CD4-positive, alpha-beta T cell treated with Interleukin-15 for 4 hours (primary cell): Measurements from ENCODE around the gene FAM53B.
A peak's percentile ranks its signal among the peaks of the same experiment; 100 is the strongest.

ENCODE experiments used
- DNase-seq: peaks from one replicate; pipeline ENCODE4 v3.0.0-alpha.2; 2020; ENCODE audit warnings: low spot score

FAM53B gene

GRCh38 chr10:124678557-124679240 lies 65.5 kb downstream of the FAM53B start:
- peak; percentile 59 for DNase-seq

- DNase-seq: no peak
These were observed 66.2 kb downstream of the FAM53B start for GRCh38 chr10:124677749-124678556.

GRCh38 chr10:124677293-124677699 lies 66.9 kb downstream of the FAM53B start:
- no peak for DNase-seq

GRCh38 chr10:124676416-124677062 lies 67.6 kb downstream of the FAM53B start:
- DNase-seq: no peak

- no peak for DNase-seq
These were observed 68.4 kb downstream of the FAM53B start for GRCh38 chr10:124675824-124676223.

GRCh38 chr10:124675261-124675660 lies 68.9 kb downstream of the FAM53B start:
- no peak for DNase-seq

GRCh38 chr10:124674768-124675222 lies 69.4 kb downstream of the FAM53B start:
- DNase-seq: no peak

- no peak for DNase-seq
These were observed 72.0 kb downstream of the FAM53B start for GRCh38 chr10:124672181-124672638.

- no peak for DNase-seq
These were observed 72.6 kb downstream of the FAM53B start for GRCh38 chr10:124671486-124672075.

GRCh38 chr10:124670849-124671248 lies 73.3 kb downstream of the FAM53B start:
- no peak for DNase-seq

- DNase-seq: no peak
These were observed 74.1 kb downstream of the FAM53B start for GRCh38 chr10:124669824-124670654.

- DNase-seq: no peak
These were observed 74.9 kb downstream of the FAM53B start for GRCh38 chr10:124669141-124669823.

- no peak for DNase-seq
These were observed 75.6 kb downstream of the FAM53B start for GRCh38 chr10:124668517-124669051.

- DNase-seq: no peak
These were observed 76.5 kb downstream of the FAM53B start for GRCh38 chr10:124667425-124668345.

- DNase-seq: no peak
These were observed 77.7 kb downstream of the FAM53B start for GRCh38 chr10:124666494-124666893.

GRCh38 chr10:124665980-124666379 lies 78.2 kb downstream of the FAM53B start:
- DNase-seq: no peak

GRCh38 chr10:124665558-124665957 lies 78.6 kb downstream of the FAM53B start:
- DNase-seq: no peak

- no peak for DNase-seq
These were observed 79.1 kb downstream of the FAM53B start for GRCh38 chr10:124665091-124665490.

- DNase-seq: no peak
These were observed 80.3 kb downstream of the FAM53B start for GRCh38 chr10:124663766-124664360.
